PFSK-1 (cell line): Measurements from ENCODE around the gene ZSWIM6.

Experiments used
- FOXP2 ChIP-seq: optimal IDR thresholded peaks from 2 replicates; pipeline ENCODE3; 2011; ENCODE audit warnings: borderline replicate concordance, control low read depth, inconsistent platforms; ENCODE audit not compliant: insufficient read depth; ENCODE audit errors: extremely low read length, extremely low read depth
- POLR2AphosphoS5 ChIP-seq: IDR thresholded peaks from 2 replicates; pipeline ENCODE4 v1.6.1; 2012; ENCODE audit warnings: low read depth, mild to moderate bottlenecking, control low read depth, low read length, moderate library complexity
- SIN3A ChIP-seq: IDR thresholded peaks from 2 replicates; pipeline ENCODE4 v1.6.1; 2012; ENCODE audit warnings: mild to moderate bottlenecking, low read length, moderate library complexity, borderline replicate concordance; ENCODE audit not compliant: insufficient read depth
- TAF1 ChIP-seq: IDR thresholded peaks from 2 replicates; pipeline ENCODE4 v1.6.1; 2012; ENCODE audit warnings: low read length, control low read depth, borderline replicate concordance; ENCODE audit not compliant: insufficient read depth
- TF ChIP-seq, protein P1 (sequence below), 2 experiments: IDR thresholded peaks; 2 replicates each; pipeline versions ENCODE4 v1.6.1 to v1.8.0; 2011 to 2012; ENCODE audit warnings: low read depth in 2 of 2, low read length in 2 of 2, control low read depth in 1 of 2, inconsistent platforms in 1 of 2, mild to moderate bottlenecking in 1 of 2, moderate library complexity in 1 of 2; ENCODE audit not compliant: insufficient read depth in 1 of 2

DNA sequence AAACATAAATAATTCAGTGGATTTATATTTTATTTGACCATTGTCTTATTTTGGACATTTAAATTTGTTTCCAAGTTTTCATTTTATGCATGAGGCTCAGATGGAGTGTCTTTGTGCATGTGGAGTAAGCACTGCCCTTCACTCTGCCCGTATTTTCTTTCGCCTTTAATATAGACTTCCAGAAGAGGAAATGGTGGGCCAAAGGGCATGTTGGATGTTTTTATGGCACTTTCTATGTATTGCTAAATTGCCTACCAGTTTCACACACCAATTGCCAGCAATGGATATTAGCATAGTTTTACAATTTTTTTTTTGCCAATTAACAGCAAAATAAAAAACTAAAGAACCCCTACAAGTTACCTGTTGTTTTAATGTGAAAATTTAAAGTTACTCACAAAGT, 38.4 kb downstream of the ZSWIM6 start:
- TF ChIP-seq POLR2AphosphoS5 (no peak), FOXP2 (no peak), TAF1 (no peak), SIN3A (no peak)
- TF ChIP-seq, protein P1, sequence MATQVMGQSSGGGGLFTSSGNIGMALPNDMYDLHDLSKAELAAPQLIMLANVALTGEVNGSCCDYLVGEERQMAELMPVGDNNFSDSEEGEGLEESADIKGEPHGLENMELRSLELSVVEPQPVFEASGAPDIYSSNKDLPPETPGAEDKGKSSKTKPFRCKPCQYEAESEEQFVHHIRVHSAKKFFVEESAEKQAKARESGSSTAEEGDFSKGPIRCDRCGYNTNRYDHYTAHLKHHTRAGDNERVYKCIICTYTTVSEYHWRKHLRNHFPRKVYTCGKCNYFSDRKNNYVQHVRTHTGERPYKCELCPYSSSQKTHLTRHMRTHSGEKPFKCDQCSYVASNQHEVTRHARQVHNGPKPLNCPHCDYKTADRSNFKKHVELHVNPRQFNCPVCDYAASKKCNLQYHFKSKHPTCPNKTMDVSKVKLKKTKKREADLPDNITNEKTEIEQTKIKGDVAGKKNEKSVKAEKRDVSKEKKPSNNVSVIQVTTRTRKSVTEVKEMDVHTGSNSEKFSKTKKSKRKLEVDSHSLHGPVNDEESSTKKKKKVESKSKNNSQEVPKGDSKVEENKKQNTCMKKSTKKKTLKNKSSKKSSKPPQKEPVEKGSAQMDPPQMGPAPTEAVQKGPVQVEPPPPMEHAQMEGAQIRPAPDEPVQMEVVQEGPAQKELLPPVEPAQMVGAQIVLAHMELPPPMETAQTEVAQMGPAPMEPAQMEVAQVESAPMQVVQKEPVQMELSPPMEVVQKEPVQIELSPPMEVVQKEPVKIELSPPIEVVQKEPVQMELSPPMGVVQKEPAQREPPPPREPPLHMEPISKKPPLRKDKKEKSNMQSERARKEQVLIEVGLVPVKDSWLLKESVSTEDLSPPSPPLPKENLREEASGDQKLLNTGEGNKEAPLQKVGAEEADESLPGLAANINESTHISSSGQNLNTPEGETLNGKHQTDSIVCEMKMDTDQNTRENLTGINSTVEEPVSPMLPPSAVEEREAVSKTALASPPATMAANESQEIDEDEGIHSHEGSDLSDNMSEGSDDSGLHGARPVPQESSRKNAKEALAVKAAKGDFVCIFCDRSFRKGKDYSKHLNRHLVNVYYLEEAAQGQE (IDR thresholded peaks at IDR 0.05; ENCODE audit: insufficient read depth in 1 of 2, low read depth in 2 of 2, low read length in 2 of 2) = no peak
